Fibroblast of lung (primary cell): ENCODE data around the gene NINL.

Experiments used
- CTCF ChIP-seq, 2 donors: IDR thresholded peaks in 1 of 2; conservative IDR thresholded peaks in 1 of 2; 1 replicate in 1 of 2; 2 replicates in 1 of 2; pipeline ENCODE4 v1.5.1; 2011 to 2012; ENCODE audit warnings: low read length in 2 of 2, control low read depth in 1 of 2, inconsistent platforms in 1 of 2, low read depth in 1 of 2, mild to moderate bottlenecking in 1 of 2
- EZH2 ChIP-seq: IDR thresholded peaks from 2 replicates; pipeline ENCODE4 v1.5.1; 2012; ENCODE audit warnings: low read length, control low read depth, mild to moderate bottlenecking; ENCODE audit errors: missing control alignments

- TF ChIP-seq CTCF (conservative IDR thresholded peaks at IDR 0.05 in 1 of 2, IDR thresholded peaks at IDR 0.05 in 1 of 2; ENCODE audit: low read depth in 1 of 2, low read length in 2 of 2), result no peak
- TF ChIP-seq EZH2, result no peak
Observed at GRCh38 chr20:25487306-25487705, 98.0 kb downstream of the NINL start.
